ENCODE results near the gene NAT9. TPM values are rescaled to one million over a fixed set of nuclear protein-coding genes. Genes with fewer than 3 reads are reported as not detected.

The NAT9 gene
- total RNA-seq, 3 donors from 2014 or later, result 35.8 to 40.6 (median 39.8) TPM

- TF ChIP-seq CTCF (IDR thresholded peaks at IDR 0.05), result no peak
- H3K4me3 ChIP-seq, result no peak overlapping the region
- intact Hi-C loops (cut with DNase I, micrococcal nuclease), result no loop called here
Measured at GRCh38 chr17:74728033-74728701, 48.0 kb downstream of the NAT9 start.

GRCh38 chr17:74725111-74725510, 51.0 kb downstream of the NAT9 start:
- no peak overlapping the region for H3K4me3 ChIP-seq
- H3K4me1 ChIP-seq (ENCODE audit: low read depth), result no peaks in the 10 kb centered on the region
- no peak for TF ChIP-seq CTCF (IDR thresholded peaks at IDR 0.05)
- intact Hi-C loops (cut with DNase I, micrococcal nuclease), result no loop called here
- no peak for ATAC-seq
- H3K36me3 ChIP-seq (ENCODE audit: low read depth), result no peaks in the 10 kb centered on the region
- no peak for DNase-seq
- no peaks in the 10 kb centered on the region for H3K9me3 ChIP-seq

More at GRCh38 chr17:74728033-74728701, 48.0 kb downstream of the NAT9 start:
- Histone ChIP-seq H3K36me3 (ENCODE audit: low read depth) (no peaks in the 10 kb centered on the region), H3K9me3 (no peaks in the 10 kb centered on the region), H3K4me1 (ENCODE audit: low read depth) (no peaks in the 10 kb centered on the region)
- ATAC-seq, result no peak
- DNase-seq, result no peak

GRCh38 chr17:74723891-74724290, 52.3 kb downstream of the NAT9 start:
- no peaks in the 10 kb centered on the region for H3K36me3 ChIP-seq (ENCODE audit: low read depth)
- no peak for ATAC-seq
- intact Hi-C loops (cut with DNase I, micrococcal nuclease), result no loop called here

GRCh38 chr17:74722782-74723181, 53.4 kb downstream of the NAT9 start:
- Histone ChIP-seq H3K4me3 (no peak overlapping the region), H3K4me1 (ENCODE audit: low read depth) (no peaks in the 10 kb centered on the region), H3K9me3 (no peaks in the 10 kb centered on the region), H3K36me3 (ENCODE audit: low read depth) (no peaks in the 10 kb centered on the region)
- ATAC-seq (no peak), DNase-seq (no peak)
- no peak for TF ChIP-seq CTCF (IDR thresholded peaks at IDR 0.05)
- intact Hi-C loops (cut with DNase I, micrococcal nuclease), result no loop called here

More at GRCh38 chr17:74723891-74724290, 52.3 kb downstream of the NAT9 start:
- no peaks in the 10 kb centered on the region for H3K9me3 ChIP-seq
- no peak for TF ChIP-seq CTCF (IDR thresholded peaks at IDR 0.05)
- no peak for DNase-seq
- no peak overlapping the region for H3K4me3 ChIP-seq
- no peaks in the 10 kb centered on the region for H3K4me1 ChIP-seq (ENCODE audit: low read depth)

Small RNA genes lying within 50 kb of the gene (microRNA-seq; reads per million reads assigned to microRNA genes)
- 50.5 reads per million, percentile 54 among the genes with 10 or more reads in this experiment for gene MIR3615

Other genes with a start within 250 kb of the NAT9 start
- under 1 TPM in 2 of 3 donors, not detected in 1; 0.27 to 0.28 TPM for gene CD300LB, start 244.9 kb downstream of the NAT9 start, total RNA-seq
- gene CD300C, start 230.2 kb downstream of the NAT9 start, total RNA-seq, result 1 to 10 TPM in 1 of 3 donors, under 1 TPM in 2; 0.26 to 1.7 (median 0.95) TPM
- not detected for gene CD300H, start 208.8 kb downstream of the NAT9 start, total RNA-seq
- not detected for gene CD300LD, start 184.1 kb downstream of the NAT9 start, total RNA-seq
- gene CD300E, start 152.6 kb downstream of the NAT9 start, total RNA-seq, result under 1 TPM in 2 of 3 donors, not detected in 1; 0.47 to 0.53 TPM
- 1 to 10 TPM; 2.0 TPM for gene CD300LF, start 63.4 kb downstream of the NAT9 start, total RNA-seq
- 1 to 10 TPM; 4.3 to 9.8 (median 9.0) TPM for gene RAB37, start 39.1 kb downstream of the NAT9 start, total RNA-seq
- gene NHERF1, start 27.7 kb downstream of the NAT9 start, total RNA-seq, result 100 to 1,000 TPM; 109 to 281 (median 164) TPM
- 1 to 10 TPM in 1 of 3 donors, under 1 TPM in 2; 0.35 to 1.4 (median 0.55) TPM for gene GRIN2C, start 83.5 kb upstream of the NAT9 start, total RNA-seq
- 10 to 100 TPM; 10.6 to 14.8 (median 12.0) TPM for gene FDXR, start 96.6 kb upstream of the NAT9 start, total RNA-seq
- 1 to 10 TPM in 2 of 3 donors, under 1 TPM in 1; 0.14 to 4.2 (median 1.1) TPM for gene FADS6, start 117.3 kb upstream of the NAT9 start, total RNA-seq
- gene USH1G, start 146.9 kb upstream of the NAT9 start, total RNA-seq, result not detected
- gene OTOP2, start 147.9 kb upstream of the NAT9 start, total RNA-seq, result 100 to 1,000 TPM in 1 of 3 donors, 10 to 100 TPM in 2; 15.3 to 135 (median 54.0) TPM
- gene OTOP3, start 159.6 kb upstream of the NAT9 start, total RNA-seq, result 1 to 10 TPM in 2 of 3 donors, under 1 TPM in 1; 0.38 to 2.8 (median 1.5) TPM
- 10 to 100 TPM; 29.9 to 56.9 (median 47.4) TPM for gene HID1, start 196.4 kb upstream of the NAT9 start, total RNA-seq
- gene CDR2L, start 211.3 kb upstream of the NAT9 start, total RNA-seq, result 10 to 100 TPM in 1 of 3 donors, 1 to 10 TPM in 2; 2.2 to 14.0 (median 3.1) TPM
- gene MRPL58, start 236.3 kb upstream of the NAT9 start, total RNA-seq, result 10 to 100 TPM; 24.7 to 32.9 (median 25.4) TPM

Data from mucosa of descending colon (tissue), 3 donors.